Mesodermal cell (in vitro differentiated cells): Measurements from ENCODE around the gene ANO3.

Experiments
- H3K27ac ChIP-seq: 2 replicates; pipeline ENCODE4 v1.7.0; 2013; ENCODE audit warnings: mild to moderate bottlenecking, low read depth, low read length, moderate library complexity; ENCODE audit not compliant: severe bottlenecking
- H3K36me3 ChIP-seq: 2 replicates; pipeline ENCODE4 v1.7.1; 2013; ENCODE audit warnings: mild to moderate bottlenecking, low read length, moderate library complexity; ENCODE audit not compliant: control insufficient read depth, insufficient read depth
- H3K4me1 ChIP-seq: one replicate; pipeline ENCODE4 v1.7.1; 2013; ENCODE audit warnings: mild to moderate bottlenecking, low read length; ENCODE audit not compliant: insufficient read depth, control insufficient read depth, poor library complexity, severe bottlenecking
- H3K4me3 ChIP-seq: 2 replicates; pipeline ENCODE4 v1.7.0; 2013; ENCODE audit warnings: low read length, control low read depth, mild to moderate bottlenecking; ENCODE audit not compliant: insufficient read depth, poor library complexity, severe bottlenecking; ENCODE audit errors: extremely low read depth
- H3K9me3 ChIP-seq: 2 replicates; pipeline ENCODE4 v1.7.1; 2013; ENCODE audit warnings: mild to moderate bottlenecking, low read length, moderate library complexity; ENCODE audit not compliant: control insufficient read depth
- WGBS, 2 experiments: methylation state at CpG; one replicate each; pipeline ENCODE4 v1.1.5; 2013; ENCODE audit warnings: missing lambda C conversion rate in 2 of 2; ENCODE audit not compliant: insufficient coverage in 2 of 2; 5-methylcytosine and 5-hydroxymethylcytosine counted together

ANO3 gene

GRCh38 chr11:26483108-26483507 lies 151.2 kb downstream of the ANO3 start:
- 80 to 100% methylated on average over 1 of the region's 2 CpGs for WGBS, 2 experiments
- Histone ChIP-seq H3K27ac (no peak overlapping the region), H3K4me3 (no peak overlapping the region), H3K36me3 (no peaks in the 10 kb centered on the region), H3K4me1 (no peaks in the 10 kb centered on the region), H3K9me3 (no peaks in the 10 kb centered on the region)

- Histone ChIP-seq H3K4me1 (no peaks in the 10 kb centered on the region), H3K9me3 (no peaks in the 10 kb centered on the region), H3K36me3 (no peaks in the 10 kb centered on the region), H3K27ac (no peak overlapping the region), H3K4me3 (no peak overlapping the region)
- 83% methylated on average over 1 of the region's 6 CpGs; no CpG with 5 or more reads in 1 of the 2 experiments for WGBS, 2 experiments
Measured at GRCh38 chr11:26490546-26490945, 158.6 kb downstream of the ANO3 start.

- H3K4me3 ChIP-seq: no peak overlapping the region
- H3K27ac ChIP-seq: no peak overlapping the region
- no peaks in the 10 kb centered on the region for H3K9me3 ChIP-seq
- no peaks in the 10 kb centered on the region for H3K4me1 ChIP-seq
- no peaks in the 10 kb centered on the region for H3K36me3 ChIP-seq
- WGBS, 2 experiments: no CpG with 5 or more reads among the region's 1 CpG
Measured at GRCh38 chr11:26493616-26494015, 161.7 kb downstream of the ANO3 start.

GRCh38 chr11:26507229-26507628 lies 175.3 kb downstream of the ANO3 start:
- no peaks in the 10 kb centered on the region for H3K9me3 ChIP-seq
- no peak overlapping the region for H3K4me3 ChIP-seq
- no peaks in the 10 kb centered on the region for H3K4me1 ChIP-seq
- H3K27ac ChIP-seq: no peak overlapping the region
- H3K36me3 ChIP-seq: no peaks in the 10 kb centered on the region
- no CpG with 5 or more reads among the region's 1 CpG for WGBS, 2 experiments

GRCh38 chr11:26510164-26510563 lies 178.2 kb downstream of the ANO3 start:
- no peaks in the 10 kb centered on the region for H3K9me3 ChIP-seq
- no CpG with 5 or more reads among the region's 2 CpGs for WGBS, 2 experiments

GRCh38 chr11:26510756-26511155 lies 178.8 kb downstream of the ANO3 start:
- Histone ChIP-seq H3K36me3 (no peaks in the 10 kb centered on the region), H3K27ac (no peak overlapping the region), H3K4me3 (no peak overlapping the region), H3K9me3 (no peaks in the 10 kb centered on the region), H3K4me1 (no peaks in the 10 kb centered on the region)
- WGBS, 2 experiments: 50 to 63% methylated on average over 1 to 2 of the region's 2 CpGs

More at GRCh38 chr11:26510164-26510563, 178.2 kb downstream of the ANO3 start:
- Histone ChIP-seq H3K27ac (no peak overlapping the region), H3K4me1 (no peaks in the 10 kb centered on the region), H3K36me3 (no peaks in the 10 kb centered on the region), H3K4me3 (no peak overlapping the region)

GRCh38 chr11:26512196-26512595 lies 180.3 kb downstream of the ANO3 start:
- H3K4me3 ChIP-seq: no peak overlapping the region
- no peaks in the 10 kb centered on the region for H3K36me3 ChIP-seq
- no peaks in the 10 kb centered on the region for H3K4me1 ChIP-seq
- no peaks in the 10 kb centered on the region for H3K9me3 ChIP-seq
- H3K27ac ChIP-seq: no peak overlapping the region
- WGBS, 2 experiments: no CpG with 5 or more reads among the region's 2 CpGs

- H3K9me3 ChIP-seq: no peaks in the 10 kb centered on the region
- peaks cover 4% of the 10 kb centered on the region for H3K4me1 ChIP-seq
- WGBS, 2 experiments: no CpG with 5 or more reads among the region's 2 CpGs
Measured at GRCh38 chr11:26519469-26519868, 187.5 kb downstream of the ANO3 start.

GRCh38 chr11:26522912-26523610 lies 191.1 kb downstream of the ANO3 start:
- 62 to 80% methylated on average over 4 to 5 of the region's 12 CpGs for WGBS, 2 experiments
- H3K9me3 ChIP-seq: no peaks in the 10 kb centered on the region
- no peak overlapping the region for H3K4me3 ChIP-seq
- H3K4me1 ChIP-seq: peaks cover 4% of the 10 kb centered on the region
- H3K36me3 ChIP-seq: no peaks in the 10 kb centered on the region
- no peak overlapping the region for H3K27ac ChIP-seq

More at GRCh38 chr11:26519469-26519868, 187.5 kb downstream of the ANO3 start:
- H3K4me3 ChIP-seq: no peak overlapping the region
- H3K27ac ChIP-seq: no peak overlapping the region
- no peaks in the 10 kb centered on the region for H3K36me3 ChIP-seq

GRCh38 chr11:26527685-26528084 lies 195.8 kb downstream of the ANO3 start:
- Histone ChIP-seq H3K36me3 (no peaks in the 10 kb centered on the region), H3K4me3 (no peak overlapping the region), H3K27ac (no peak overlapping the region), H3K9me3 (no peaks in the 10 kb centered on the region), H3K4me1 (no peaks in the 10 kb centered on the region)
- no CpG with 5 or more reads among the region's 1 CpG for WGBS, 2 experiments

- H3K36me3 ChIP-seq: no peaks in the 10 kb centered on the region
- H3K4me3 ChIP-seq: no peak overlapping the region
- whole genome bisulfite sequencing, 2 experiments: 87 to 100% methylated on average over 3 to 4 of the region's 4 CpGs
- H3K27ac ChIP-seq: no peak overlapping the region
- no peaks in the 10 kb centered on the region for H3K9me3 ChIP-seq
- H3K4me1 ChIP-seq: no peaks in the 10 kb centered on the region
Measured at GRCh38 chr11:26537341-26537740, 205.4 kb downstream of the ANO3 start.
